HuH-7 (cell line): ENCODE results near the gene KRTAP5-9.
"Not testable (repeated sequence)": the region's sequence is repeated elsewhere in the genome, so short reads cannot be mapped to it uniquely, and the experiment has no call there.

Source experiments
- DNase-seq: peaks from one replicate; pipeline ENCODE4 v3.0.0; 2011; ENCODE audit warnings: low spot score

KRTAP5-9 gene

DNA sequence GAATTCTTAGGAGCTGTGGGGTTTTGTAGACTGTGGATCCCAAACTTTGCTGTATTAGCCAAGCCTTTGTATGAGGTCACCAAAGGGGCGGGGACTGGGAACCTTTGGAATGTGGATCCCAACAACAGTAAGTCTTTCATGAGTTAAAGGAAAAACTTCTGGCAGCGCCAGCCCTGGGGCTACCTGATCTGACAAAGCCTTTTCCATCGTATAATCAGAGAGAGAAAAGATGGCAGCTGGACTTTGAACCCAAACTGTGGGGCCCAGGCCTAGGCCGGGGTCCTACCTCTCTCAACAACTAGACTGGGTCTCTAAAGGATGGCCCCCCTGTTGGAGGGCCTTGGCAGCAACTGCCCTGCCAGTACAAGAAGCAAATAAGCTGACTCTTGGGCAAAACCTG lies 40.1 kb downstream of the KRTAP5-9 start:
- not testable (repeated sequence) for DNase-seq

DNA sequence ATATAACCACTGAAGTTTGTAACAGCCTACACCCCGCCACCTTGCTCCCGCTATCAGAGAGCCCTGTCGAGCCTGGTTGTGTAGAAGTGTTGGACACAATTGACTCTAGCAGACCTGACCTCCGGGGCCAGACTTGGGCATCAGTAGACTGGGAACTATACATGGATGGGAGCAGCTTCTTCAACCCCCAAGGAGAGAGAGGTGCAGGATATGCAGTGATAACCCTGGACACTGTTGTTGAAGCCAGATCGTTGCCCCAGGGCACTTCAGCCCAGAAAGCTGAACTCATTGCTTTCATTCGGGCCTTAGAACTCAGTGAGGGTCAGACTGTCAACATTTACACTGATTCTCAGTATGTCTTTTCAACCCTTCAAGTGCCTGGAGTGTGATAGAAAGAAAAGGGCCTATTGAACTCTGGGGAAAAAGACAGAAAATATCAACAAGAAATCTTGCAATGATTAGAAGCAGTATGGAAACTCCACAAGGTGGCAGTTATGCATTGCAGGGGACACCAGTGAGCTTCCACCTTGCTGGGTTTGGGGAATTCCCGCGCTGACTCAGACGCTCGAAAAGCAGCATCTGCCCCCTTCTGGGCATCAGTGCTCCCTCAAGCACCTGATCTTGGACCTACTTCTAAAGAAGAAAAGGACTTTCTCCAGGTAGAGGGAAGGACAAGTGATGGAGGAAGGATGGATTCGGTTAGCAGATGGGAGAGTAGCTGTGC lies 40.8 kb downstream of the KRTAP5-9 start:
- DNase-seq, result not testable (repeated sequence)

DNA sequence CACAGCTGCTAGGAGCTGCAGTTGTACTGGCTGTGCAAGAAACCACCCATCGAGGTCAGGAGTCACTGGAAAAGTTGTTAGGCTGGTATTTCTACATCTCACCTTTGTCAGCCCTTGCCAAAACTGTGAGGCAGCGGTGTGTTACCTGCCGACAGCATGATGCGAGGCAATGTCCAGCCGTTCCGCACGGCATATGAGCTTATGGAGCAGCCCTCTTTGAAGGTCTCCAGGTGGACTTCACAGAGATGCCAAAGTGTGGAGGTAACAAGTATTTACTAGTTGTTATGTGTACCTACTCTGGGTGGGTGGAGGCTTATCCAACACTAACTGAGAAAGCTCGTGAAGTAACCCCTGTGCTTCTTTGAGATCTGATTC lies 41.3 kb downstream of the KRTAP5-9 start:
- not testable (repeated sequence) for DNase-seq
